C4-2B (cell line): ENCODE measurements around the gene FGFR1OP2.
A peak's percentile ranks its signal among the peaks of the same experiment; 100 is the strongest.

ENCODE experiments used
- H3K27ac ChIP-seq: fragments of 450-650 bp; 2 replicates; pipeline ENCODE4 v1.5.1; 2017
- CTCF ChIP-seq: fragments of 450-650 bp; conservative IDR thresholded peaks from 2 replicates; pipeline ENCODE4 v1.5.1; 2017; ENCODE audit warnings: mild to moderate bottlenecking
- ZFX ChIP-seq: fragments of 450-650 bp; IDR thresholded peaks from 2 replicates; pipeline ENCODE4 v1.6.1; 2017

The FGFR1OP2 gene

GRCh38 chr12:27003421-27004381, 65.4 kb downstream of the FGFR1OP2 start:
- no peak overlapping the region; the same call in 1 of the 2 replicates for H3K27ac ChIP-seq
- TF ChIP-seq ZFX (no peak), CTCF (no peak)

- TF ChIP-seq ZFX (no peak), CTCF (no peak)
Measured at GRCh38 chr12:27005495-27005894, 67.2 kb downstream of the FGFR1OP2 start.

GRCh38 chr12:27006797-27007467, 68.7 kb downstream of the FGFR1OP2 start:
- TF ChIP-seq ZFX (no peak), CTCF (no peak)

More at GRCh38 chr12:27005495-27005894, 67.2 kb downstream of the FGFR1OP2 start:
- H3K27ac ChIP-seq: no peak overlapping the region

GRCh38 chr12:27008081-27008480, 69.8 kb downstream of the FGFR1OP2 start:
- TF ChIP-seq ZFX (no peak), CTCF (no peak)
- H3K27ac ChIP-seq: no peak overlapping the region

More at GRCh38 chr12:27006797-27007467, 68.7 kb downstream of the FGFR1OP2 start:
- H3K27ac ChIP-seq: no peak overlapping the region

- TF ChIP-seq ZFX: no peak
- TF ChIP-seq CTCF: no peak
- H3K27ac ChIP-seq: no peak overlapping the region
Measured at GRCh38 chr12:27009881-27010301, 71.6 kb downstream of the FGFR1OP2 start.

- H3K27ac ChIP-seq: peak overlapping the region; percentile 30; the same call in 1 of the 2 replicates
- no peak for TF ChIP-seq CTCF
- TF ChIP-seq ZFX: no peak
Measured at GRCh38 chr12:27012239-27012981, 74.1 kb downstream of the FGFR1OP2 start.
